ENCODE data around the gene MMRN2. TPM values are rescaled to one million over a fixed set of nuclear protein-coding genes. Genes with fewer than 3 reads are reported as not detected.
A peak's percentile ranks its signal among the peaks of the same experiment; 100 is the strongest.

The MMRN2 gene
- total and polyA plus RNA-seq, 2 experiments from 2014 or later = 7.3 to 7.9 TPM

GRCh38 chr10:86965986-86966654 lies 8.7 kb upstream of the MMRN2 start:
- DNase-seq (ENCODE audit: low read depth in 1 of 2, low spot score in 1 of 2) = no peak
- no peak for TF ChIP-seq CTCF (IDR thresholded peaks at IDR 0.05; ENCODE audit: low read depth, low read length)
- H3K4me1 ChIP-seq (ENCODE audit: low read depth) = peaks cover 21% of the 10 kb centered on the region

GRCh38 chr10:86964847-86965190 lies 7.4 kb upstream of the MMRN2 start:
- Histone ChIP-seq H3K27me3 (no peaks in the 10 kb centered on the region), H3K4me3 (no peak overlapping the region), H3K9me3 (ENCODE audit: low read depth) (no peaks in the 10 kb centered on the region), H3K36me3 (no peaks in the 10 kb centered on the region), H3K27ac (no peak overlapping the region), H3K4me1 (ENCODE audit: low read depth) (peaks cover 12% of the 10 kb centered on the region)
- DNase-seq (ENCODE audit: low read depth in 1 of 2, low spot score in 1 of 2) = no peak
- no peak for TF ChIP-seq CTCF (IDR thresholded peaks at IDR 0.05; ENCODE audit: low read depth, low read length)

More at GRCh38 chr10:86965986-86966654, 8.7 kb upstream of the MMRN2 start:
- no peak overlapping the region for H3K4me3 ChIP-seq
- no peaks in the 10 kb centered on the region for H3K27me3 ChIP-seq
- no peak overlapping the region for H3K27ac ChIP-seq
- H3K36me3 ChIP-seq = no peaks in the 10 kb centered on the region
- no peaks in the 10 kb centered on the region for H3K9me3 ChIP-seq (ENCODE audit: low read depth)

GRCh38 chr10:86964061-86964846 lies 6.8 kb upstream of the MMRN2 start:
- no peak for DNase-seq (ENCODE audit: low read depth in 1 of 2, low spot score in 1 of 2)

GRCh38 chr10:86963341-86963919 lies 6.0 kb upstream of the MMRN2 start:
- no peak for DNase-seq (ENCODE audit: low read depth in 1 of 2, low spot score in 1 of 2)
- Histone ChIP-seq H3K27ac (no peak overlapping the region), H3K27me3 (no peaks in the 10 kb centered on the region), H3K9me3 (ENCODE audit: low read depth) (no peaks in the 10 kb centered on the region), H3K4me1 (ENCODE audit: low read depth) (peaks cover 20% of the 10 kb centered on the region), H3K4me3 (no peak overlapping the region), H3K36me3 (no peaks in the 10 kb centered on the region)
- TF ChIP-seq CTCF (IDR thresholded peaks at IDR 0.05; ENCODE audit: low read depth, low read length) = no peak

More at GRCh38 chr10:86964061-86964846, 6.8 kb upstream of the MMRN2 start:
- Histone ChIP-seq H3K4me3 (no peak overlapping the region), H3K36me3 (no peaks in the 10 kb centered on the region), H3K27me3 (no peaks in the 10 kb centered on the region), H3K4me1 (ENCODE audit: low read depth) (peaks cover 11% of the 10 kb centered on the region), H3K27ac (peak overlapping the region; percentile 6), H3K9me3 (ENCODE audit: low read depth) (no peaks in the 10 kb centered on the region)
- TF ChIP-seq CTCF (IDR thresholded peaks at IDR 0.05; ENCODE audit: low read depth, low read length) = no peak

- no peak for DNase-seq (ENCODE audit: low read depth in 1 of 2, low spot score in 1 of 2)
- no peak overlapping the region for H3K4me3 ChIP-seq
- H3K4me1 ChIP-seq (ENCODE audit: low read depth) = peaks cover 22% of the 10 kb centered on the region
Measured at GRCh38 chr10:86962981-86963310, 5.5 kb upstream of the MMRN2 start.

More at GRCh38 chr10:86962981-86963310, 5.5 kb upstream of the MMRN2 start:
- no peaks in the 10 kb centered on the region for H3K36me3 ChIP-seq
- H3K27ac ChIP-seq = no peak overlapping the region
- no peak for TF ChIP-seq CTCF (IDR thresholded peaks at IDR 0.05; ENCODE audit: low read depth, low read length)
- H3K27me3 ChIP-seq = no peaks in the 10 kb centered on the region
- H3K9me3 ChIP-seq (ENCODE audit: low read depth) = no peaks in the 10 kb centered on the region

Measured in cardiac muscle cell (in vitro differentiated cells and primary cell).